Keratinocyte (primary cell): ENCODE results near the gene TET2.

Experiments used
- CTCF ChIP-seq, 3 experiments: IDR thresholded peaks in 1 of 3; conservative IDR thresholded peaks in 1 of 3; optimal IDR thresholded peaks in 1 of 3; 2 replicates in 2 of 3; 3 replicates in 1 of 3; pipeline versions ENCODE3 to v1.5.1; 2011; ENCODE audit warnings: low read length in 3 of 3, mild to moderate bottlenecking in 3 of 3, moderate library complexity in 2 of 3, control low read depth in 1 of 3, inconsistent platforms in 1 of 3; ENCODE audit not compliant: insufficient read depth in 2 of 3; ENCODE audit errors: extremely low read depth in 1 of 3
- EZH2 ChIP-seq: IDR thresholded peaks from one replicate; pipeline ENCODE4 v1.6.1; 2012; ENCODE audit warnings: inconsistent platforms, mild to moderate bottlenecking, low read length, moderate library complexity

- no peak for TF ChIP-seq CTCF (optimal IDR thresholded peaks at IDR 0.05 in 1 of 3, IDR thresholded peaks at IDR 0.05 in 1 of 3, conservative IDR thresholded peaks at IDR 0.05 in 1 of 3; ENCODE audit: extremely low read depth in 1 of 3, insufficient read depth in 2 of 3, low read length in 3 of 3)
- TF ChIP-seq EZH2, result no peak
Observed at GRCh38 chr4:105112274-105112673, 34.4 kb upstream of the TET2 start.
